ENCODE data around the gene ADPRHL1.
"Not testable (repeated sequence)": the region's sequence is repeated elsewhere in the genome, so short reads cannot be mapped to it uniquely, and the experiment has no call there.

The ADPRHL1 gene

GRCh38 chr13:113403255-113404104 lies 49.8 kb downstream of the ADPRHL1 start:
- DNase-seq (ENCODE audit: low read depth, low spot score): no peak

DNA sequence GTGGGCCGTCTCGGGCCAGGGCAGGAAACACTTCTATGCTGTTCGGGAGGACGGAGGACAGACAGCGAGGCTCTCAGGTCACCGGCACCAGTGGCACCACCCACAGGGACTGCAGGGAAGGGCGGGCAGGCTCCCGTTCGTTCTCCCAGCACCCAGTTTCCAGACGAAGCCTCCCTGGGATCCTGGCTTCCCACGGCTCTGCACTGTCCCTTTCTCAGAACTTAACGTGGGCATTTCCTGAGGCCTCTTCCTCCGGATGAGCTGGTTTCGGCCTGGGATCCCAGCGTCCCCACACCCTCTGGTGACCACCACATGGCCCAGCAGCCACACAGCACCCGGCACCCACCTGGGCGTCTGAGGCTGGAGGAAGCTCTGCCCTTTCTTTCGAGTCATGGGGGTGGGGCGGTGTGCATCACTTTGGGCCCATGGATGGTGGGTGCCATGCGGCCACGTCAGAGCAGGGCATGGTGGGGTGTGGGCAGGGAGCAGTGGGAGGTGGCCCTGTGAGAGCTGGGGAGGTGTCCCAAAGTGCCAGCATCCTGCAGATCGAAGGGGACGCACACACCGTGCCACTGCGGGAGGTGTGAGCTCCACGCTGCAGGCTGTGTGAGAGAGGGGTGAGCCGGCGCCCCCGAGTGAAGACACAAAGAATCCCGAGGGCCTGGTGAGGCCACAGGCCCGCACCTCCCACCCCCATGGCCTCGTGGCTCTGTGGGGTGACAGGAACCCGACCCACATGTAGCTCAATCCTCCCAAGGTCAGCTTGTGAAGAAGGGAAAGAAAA lies 50.6 kb downstream of the ADPRHL1 start:
- no peak for DNase-seq (ENCODE audit: low read depth, low spot score)

DNA sequence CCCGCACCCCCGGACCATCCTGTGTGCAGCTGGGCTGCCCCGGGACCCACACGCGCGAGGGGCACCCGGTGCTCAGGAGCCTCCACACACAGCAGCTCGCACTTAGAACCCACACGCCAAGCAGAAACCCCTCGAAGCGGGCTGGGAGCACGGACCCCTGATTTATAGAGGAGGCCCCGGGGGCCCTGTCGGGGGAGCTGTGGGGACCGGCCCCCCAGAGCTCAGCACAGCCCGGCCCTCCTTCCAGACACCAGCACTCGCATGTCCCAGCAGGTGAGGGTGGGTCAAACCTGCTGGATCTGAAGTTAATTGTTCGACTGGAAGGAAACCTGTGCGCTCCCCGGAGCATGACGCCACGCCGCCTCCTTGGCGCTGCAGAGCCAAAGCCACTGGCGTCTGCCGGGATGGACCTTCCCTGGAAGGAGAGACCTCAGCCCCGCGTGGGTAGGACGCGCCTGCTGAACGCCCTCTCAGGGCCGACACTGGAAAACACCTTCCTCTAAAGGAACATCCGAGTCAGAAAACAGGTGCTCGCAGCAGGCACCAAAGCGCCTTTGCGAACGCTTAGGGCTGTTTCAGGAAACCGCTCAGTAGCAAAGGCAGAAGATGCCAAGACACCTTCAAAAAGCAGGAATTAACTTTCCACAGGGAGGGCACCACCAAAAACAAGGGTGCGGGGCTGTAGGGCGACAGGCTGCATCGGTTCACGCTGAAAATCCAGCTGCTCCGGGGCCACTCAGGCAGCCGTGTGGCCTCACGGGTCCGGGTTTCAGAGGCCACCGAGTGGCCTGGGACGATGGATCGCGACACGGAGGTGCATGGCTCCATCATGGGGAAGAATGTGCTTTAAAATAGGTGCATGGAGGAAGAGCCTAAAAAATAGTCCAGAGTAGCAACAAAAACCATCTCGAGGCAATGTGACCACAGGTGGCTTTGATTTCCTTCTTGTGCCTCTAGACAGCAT lies 51.6 kb downstream of the ADPRHL1 start:
- no peak for DNase-seq (ENCODE audit: low read depth, low spot score)

DNA sequence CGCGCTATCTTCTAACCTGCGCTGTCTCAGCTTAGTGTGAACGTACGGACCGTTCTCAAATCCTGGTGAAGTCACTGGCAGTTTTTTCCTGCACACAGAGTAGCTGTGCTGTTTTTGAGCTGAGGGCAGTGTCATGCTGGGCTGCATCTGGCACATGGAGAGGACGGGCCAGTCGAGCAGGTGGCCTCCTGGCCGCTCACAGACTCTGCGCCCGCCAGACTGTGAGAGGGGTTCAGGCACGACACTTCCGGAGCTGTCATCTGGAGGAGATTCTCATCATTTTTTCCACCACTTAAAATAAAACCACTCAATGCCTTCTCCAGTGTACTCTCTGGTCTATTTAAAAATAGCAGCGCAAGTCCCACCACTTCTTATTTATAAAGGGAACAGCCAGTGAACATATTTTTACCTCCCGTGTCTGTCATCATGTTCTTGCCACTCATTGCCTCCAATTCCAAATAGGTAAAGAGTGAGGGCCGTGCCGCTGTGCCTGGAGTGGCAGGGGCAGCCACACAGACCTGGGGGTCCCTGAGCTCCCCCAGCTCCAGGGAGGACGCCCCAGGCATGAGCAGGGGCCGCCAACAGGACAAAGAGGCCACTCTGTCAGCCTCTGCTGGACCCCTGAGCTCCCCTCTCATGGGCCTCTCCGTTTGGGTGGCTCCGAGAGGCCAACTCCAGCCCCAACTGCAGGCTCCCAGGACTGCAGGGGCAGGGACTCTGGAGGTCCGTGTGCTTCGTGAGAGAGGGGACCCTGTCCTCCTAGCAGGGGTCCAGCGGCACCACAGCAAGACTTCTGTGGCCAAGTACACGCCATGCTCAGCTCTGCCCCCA lies 52.5 kb downstream of the ADPRHL1 start:
- DNase-seq (ENCODE audit: low read depth, low spot score): no peak

DNA sequence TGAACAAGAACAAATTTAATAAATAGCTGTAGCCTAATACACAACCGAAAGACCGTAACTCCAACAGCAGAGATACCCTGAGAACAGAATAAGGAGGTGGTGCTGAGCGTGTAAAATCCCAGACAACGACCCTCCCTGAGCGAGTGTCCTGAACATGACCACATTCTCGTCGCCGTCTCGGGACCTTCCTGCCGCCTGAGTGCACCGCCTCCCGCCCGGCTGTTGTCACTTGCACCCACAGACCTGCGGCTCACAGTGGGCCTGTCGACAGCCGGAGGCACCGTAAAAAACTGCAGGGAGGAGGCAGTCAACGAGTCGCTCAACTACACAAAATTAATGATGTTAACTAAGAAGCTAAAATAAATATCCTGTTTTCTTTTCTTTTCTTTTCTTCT lies 53.5 kb downstream of the ADPRHL1 start:
- no peak for DNase-seq (ENCODE audit: low read depth, low spot score)

GRCh38 chr13:113398963-113399754 lies 54.1 kb downstream of the ADPRHL1 start:
- no peak for DNase-seq (ENCODE audit: low read depth, low spot score)

GRCh38 chr13:113397608-113398425 lies 55.5 kb downstream of the ADPRHL1 start:
- no peak for DNase-seq (ENCODE audit: low read depth, low spot score)

GRCh38 chr13:113394339-113394640 lies 59.0 kb downstream of the ADPRHL1 start:
- no peak for DNase-seq (ENCODE audit: low read depth, low spot score)

DNA sequence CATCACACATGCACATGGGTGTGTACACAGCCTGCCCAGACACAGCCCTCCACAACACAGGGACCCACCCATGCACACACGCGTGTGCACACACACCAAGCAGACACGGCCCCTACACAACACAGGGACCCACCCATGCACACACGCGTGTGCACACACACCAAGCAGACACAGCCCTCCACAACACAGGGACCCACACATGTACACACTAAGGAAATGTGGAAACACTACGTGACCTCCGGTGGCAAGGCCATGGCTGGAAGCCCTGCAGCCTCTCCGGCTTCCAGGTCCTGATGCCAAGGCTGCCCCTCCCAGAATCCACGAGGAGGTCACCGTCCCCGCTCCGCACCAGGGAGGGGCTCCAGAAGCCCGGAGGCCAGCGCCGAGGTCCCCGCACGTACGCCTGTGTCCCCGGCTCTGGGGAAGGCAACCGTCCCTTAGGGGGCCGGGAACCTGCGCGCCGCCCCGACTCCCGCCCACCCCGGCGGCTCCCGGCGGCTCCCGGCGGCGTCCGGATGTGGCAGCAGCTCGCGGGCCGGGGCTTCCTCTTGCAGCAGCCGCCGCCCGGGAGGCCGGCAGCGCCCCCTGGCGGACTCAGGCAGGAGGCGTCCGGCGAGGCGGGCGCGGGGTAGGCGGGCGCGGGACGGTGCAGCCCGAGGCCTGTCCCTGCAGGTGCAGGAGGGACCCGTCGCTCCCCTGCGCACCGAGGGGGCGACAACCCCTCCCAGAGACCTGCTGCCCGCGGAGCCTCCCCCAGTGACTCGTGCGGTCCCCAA lies 59.5 kb downstream of the ADPRHL1 start:
- no peak for DNase-seq (ENCODE audit: low read depth, low spot score)

- DNase-seq (ENCODE audit: low read depth, low spot score): no peak
Measured at GRCh38 chr13:113393226-113393562, 60.1 kb downstream of the ADPRHL1 start.

DNA sequence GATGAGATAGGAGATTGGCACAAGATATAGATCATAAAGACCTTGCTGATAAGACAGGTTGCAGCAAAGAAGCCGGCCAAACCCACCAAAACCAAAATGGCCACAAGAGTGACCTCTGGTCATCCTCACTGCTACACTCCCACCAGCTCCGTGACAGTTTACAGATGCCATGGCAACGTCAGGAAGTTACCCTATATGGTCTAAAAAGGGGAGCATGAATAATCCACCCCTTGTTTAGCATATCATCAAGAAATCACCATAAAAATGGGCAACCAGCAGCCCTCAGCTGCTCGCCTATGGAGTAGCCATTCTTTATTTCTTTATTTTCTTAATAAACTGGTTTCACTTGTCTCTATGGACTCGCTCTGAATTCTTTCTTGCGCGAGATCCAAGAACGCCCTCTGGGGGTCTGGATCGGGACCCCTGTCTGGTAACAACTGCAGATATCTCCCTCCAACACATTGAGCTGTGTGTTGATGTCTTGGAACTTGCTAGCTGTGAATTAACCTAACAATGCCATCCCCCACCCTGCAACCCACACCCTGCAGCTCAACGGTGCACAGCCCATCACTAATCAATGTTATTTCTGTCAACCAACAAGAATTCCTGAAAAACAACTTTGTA lies 62.3 kb downstream of the ADPRHL1 start:
- no peak for DNase-seq (ENCODE audit: low read depth, low spot score)

- not testable (repeated sequence) for DNase-seq (ENCODE audit: low read depth, low spot score)
Measured at GRCh38 chr13:113389586-113389985, 63.7 kb downstream of the ADPRHL1 start.

DNA sequence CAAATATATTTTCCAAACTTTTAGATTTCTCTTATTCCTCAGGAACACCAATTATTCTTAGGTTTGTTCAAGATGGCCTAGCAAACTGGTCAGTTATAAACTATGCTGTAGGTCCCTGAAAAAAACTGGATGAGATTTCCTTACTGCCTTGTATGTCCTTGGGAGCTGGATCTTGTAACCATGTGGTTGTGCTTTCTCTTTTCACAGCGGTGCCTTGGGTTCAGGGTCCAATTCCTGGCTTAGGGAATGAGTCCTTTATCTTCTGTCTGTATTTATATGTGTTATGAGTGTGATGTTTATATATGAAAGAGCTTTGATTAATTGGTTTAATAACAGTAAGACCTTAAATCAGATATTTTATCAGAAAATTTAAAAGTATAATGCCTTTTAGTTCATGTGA lies 65.9 kb downstream of the ADPRHL1 start:
- no peak for DNase-seq (ENCODE audit: low read depth, low spot score)

GRCh38 chr13:113383089-113383488 lies 70.2 kb downstream of the ADPRHL1 start:
- DNase-seq (ENCODE audit: low read depth, low spot score): no peak

GRCh38 chr13:113382542-113382941 lies 70.7 kb downstream of the ADPRHL1 start:
- not testable (repeated sequence) for DNase-seq (ENCODE audit: low read depth, low spot score)

GRCh38 chr13:113378825-113379224 lies 74.5 kb downstream of the ADPRHL1 start:
- DNase-seq (ENCODE audit: low read depth, low spot score): no peak

GRCh38 chr13:113374511-113375175 lies 78.6 kb downstream of the ADPRHL1 start:
- no peak for DNase-seq (ENCODE audit: low read depth, low spot score)

All from iPS DF 19.7 (cell line).